ENCODE data around the gene MOB1A.

DNA sequence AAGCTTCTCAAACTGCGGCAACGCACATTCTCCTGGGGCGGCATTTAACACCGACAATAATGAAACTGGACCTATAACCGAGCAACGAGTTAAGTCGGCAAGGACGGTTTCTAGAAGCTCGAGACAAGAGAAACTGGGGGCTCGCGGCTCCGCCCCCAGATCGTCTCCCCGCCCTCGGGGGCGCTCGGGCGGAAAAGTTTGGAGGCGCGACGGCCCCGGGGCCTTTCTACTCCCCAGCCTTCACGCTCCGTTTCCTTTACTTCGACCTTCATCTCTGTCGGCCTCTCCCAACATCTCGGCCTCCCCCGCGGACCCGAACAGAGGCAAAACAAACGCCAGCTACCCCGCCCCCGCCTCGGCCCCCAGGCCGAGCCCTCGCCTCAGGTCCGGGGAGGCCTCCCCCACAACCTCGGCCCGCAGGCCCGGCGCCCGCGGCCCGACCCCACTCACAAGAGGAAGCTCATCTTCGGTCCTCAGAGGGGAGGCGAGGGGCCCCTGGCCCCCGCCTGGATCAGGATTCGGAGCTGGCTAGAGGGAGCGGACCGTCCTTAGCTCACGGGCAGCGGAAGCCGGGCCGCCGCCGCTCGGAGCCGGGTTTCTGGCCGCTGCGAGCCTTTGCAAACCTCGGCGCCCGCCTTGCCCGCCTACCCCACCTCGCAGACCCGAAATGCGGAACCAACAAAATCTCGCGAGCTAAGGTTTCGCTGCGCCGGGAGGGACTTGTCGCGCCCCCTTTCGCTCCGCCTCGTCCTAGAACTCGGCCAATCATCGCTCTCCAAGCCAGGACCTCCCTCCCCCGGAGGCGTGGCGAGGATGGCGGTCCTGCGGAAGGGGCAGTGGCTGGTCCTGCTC is at the start of gene MOB1A:
- TF ChIP-seq, protein P1, sequence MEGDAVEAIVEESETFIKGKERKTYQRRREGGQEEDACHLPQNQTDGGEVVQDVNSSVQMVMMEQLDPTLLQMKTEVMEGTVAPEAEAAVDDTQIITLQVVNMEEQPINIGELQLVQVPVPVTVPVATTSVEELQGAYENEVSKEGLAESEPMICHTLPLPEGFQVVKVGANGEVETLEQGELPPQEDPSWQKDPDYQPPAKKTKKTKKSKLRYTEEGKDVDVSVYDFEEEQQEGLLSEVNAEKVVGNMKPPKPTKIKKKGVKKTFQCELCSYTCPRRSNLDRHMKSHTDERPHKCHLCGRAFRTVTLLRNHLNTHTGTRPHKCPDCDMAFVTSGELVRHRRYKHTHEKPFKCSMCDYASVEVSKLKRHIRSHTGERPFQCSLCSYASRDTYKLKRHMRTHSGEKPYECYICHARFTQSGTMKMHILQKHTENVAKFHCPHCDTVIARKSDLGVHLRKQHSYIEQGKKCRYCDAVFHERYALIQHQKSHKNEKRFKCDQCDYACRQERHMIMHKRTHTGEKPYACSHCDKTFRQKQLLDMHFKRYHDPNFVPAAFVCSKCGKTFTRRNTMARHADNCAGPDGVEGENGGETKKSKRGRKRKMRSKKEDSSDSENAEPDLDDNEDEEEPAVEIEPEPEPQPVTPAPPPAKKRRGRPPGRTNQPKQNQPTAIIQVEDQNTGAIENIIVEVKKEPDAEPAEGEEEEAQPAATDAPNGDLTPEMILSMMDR (IDR thresholded peaks at IDR 0.05): peak in 1 of 6 experiments; percentile 5
- peak in 1 of 2 donors; percentile 89 for TF ChIP-seq POLR2A (IDR thresholded peaks at IDR 0.05)
